ENCODE measurements around the gene FADS3.

DNA sequence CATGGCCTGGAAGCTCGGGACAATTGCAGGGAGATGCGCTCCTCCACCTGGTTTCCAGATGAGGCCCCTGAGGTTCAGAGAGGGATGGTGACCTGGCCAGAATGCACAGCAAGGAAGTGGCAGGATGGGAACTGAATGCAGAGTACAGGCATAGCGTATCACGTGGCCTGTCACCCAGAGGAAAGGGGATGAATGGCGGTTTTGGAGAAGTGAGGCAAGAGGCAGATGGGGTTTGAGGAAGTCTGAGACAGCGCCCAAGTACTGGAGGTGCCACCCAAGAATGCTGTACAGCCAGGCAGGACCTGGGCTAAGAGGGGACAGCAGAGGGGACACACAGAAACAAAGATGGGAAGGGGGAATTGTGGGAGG lies 21.2 kb upstream of the FADS3 start:
- TF ChIP-seq, protein P1, sequence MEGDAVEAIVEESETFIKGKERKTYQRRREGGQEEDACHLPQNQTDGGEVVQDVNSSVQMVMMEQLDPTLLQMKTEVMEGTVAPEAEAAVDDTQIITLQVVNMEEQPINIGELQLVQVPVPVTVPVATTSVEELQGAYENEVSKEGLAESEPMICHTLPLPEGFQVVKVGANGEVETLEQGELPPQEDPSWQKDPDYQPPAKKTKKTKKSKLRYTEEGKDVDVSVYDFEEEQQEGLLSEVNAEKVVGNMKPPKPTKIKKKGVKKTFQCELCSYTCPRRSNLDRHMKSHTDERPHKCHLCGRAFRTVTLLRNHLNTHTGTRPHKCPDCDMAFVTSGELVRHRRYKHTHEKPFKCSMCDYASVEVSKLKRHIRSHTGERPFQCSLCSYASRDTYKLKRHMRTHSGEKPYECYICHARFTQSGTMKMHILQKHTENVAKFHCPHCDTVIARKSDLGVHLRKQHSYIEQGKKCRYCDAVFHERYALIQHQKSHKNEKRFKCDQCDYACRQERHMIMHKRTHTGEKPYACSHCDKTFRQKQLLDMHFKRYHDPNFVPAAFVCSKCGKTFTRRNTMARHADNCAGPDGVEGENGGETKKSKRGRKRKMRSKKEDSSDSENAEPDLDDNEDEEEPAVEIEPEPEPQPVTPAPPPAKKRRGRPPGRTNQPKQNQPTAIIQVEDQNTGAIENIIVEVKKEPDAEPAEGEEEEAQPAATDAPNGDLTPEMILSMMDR (IDR thresholded peaks at IDR 0.05): no peak
- TF ChIP-seq POLR2A (IDR thresholded peaks at IDR 0.05) (no peak), POLR2AphosphoS5 (IDR thresholded peaks at IDR 0.05) (no peak)

All from prostate gland (tissue), 2 donors.